ENCODE measurements around the gene DCAF8L2. TPM values are rescaled to one million over a fixed set of nuclear protein-coding genes. Genes with fewer than 3 reads are reported as not detected.
A peak's percentile ranks its signal among the peaks of the same experiment; 100 is the strongest.
"Not testable (repeated sequence)": the region's sequence is repeated elsewhere in the genome, so short reads cannot be mapped to it uniquely, and the experiment has no call there.

DCAF8L2 gene
- polyA plus RNA-seq (2013, experiment 1 of 2) = not detected
- 0.03 TPM for polyA plus RNA-seq (2013, experiment 2 of 2)

GRCh38 chrX:27590044-27590443, at the start of gene DCAF8L2:
TSS of gene DCAF8L2 (plus strand) at chrX:27590344. CDS start at chrX:27746896, 156,552 bp downstream.
- Histone ChIP-seq H3K9ac (ENCODE audit: low read length) (no peak within 1 kb of the TSS), H3K27ac (ENCODE audit: low read depth, low read length) (no peak within 1 kb of the TSS), H2BK15ac (replicated peaks; ENCODE audit: low read depth) (no peak within 1 kb of the TSS), H3K4me1 (ENCODE audit: control insufficient read depth, low read depth, low read length) (no peaks in the 10 kb centered on the region), H3K79me2 (ENCODE audit: control insufficient read depth, insufficient read depth, low read length) (no peaks in the 10 kb centered on the region), H3K23ac (ENCODE audit: low read length) (no peak within 1 kb of the TSS), H4K5ac (ENCODE audit: low read length) (no peak within 1 kb of the TSS), H3K4me2 (ENCODE audit: low read length) (no peak within 1 kb of the TSS), H2BK120ac (ENCODE audit: low read depth, low read length) (no peak within 1 kb of the TSS), H3K79me1 (ENCODE audit: low read length) (no peaks in the 10 kb centered on the region), H3K18ac (ENCODE audit: low read length) (no peak within 1 kb of the TSS), H3K4me3 (ENCODE audit: low read length) (no peak within 1 kb of the TSS), H3K36me3 (ENCODE audit: control insufficient read depth, insufficient read depth, low read length) (no peaks in the 10 kb centered on the region), H3K27me3 (ENCODE audit: insufficient read depth, low read length, poor library complexity) (no peaks in the 10 kb centered on the region), H3K56ac (ENCODE audit: low read length) (no peak within 1 kb of the TSS), H2AK5ac (ENCODE audit: low read length) (no peak within 1 kb of the TSS), H3K4ac (ENCODE audit: low read depth, low read length) (no peak within 1 kb of the TSS), H2BK5ac (ENCODE audit: low read length) (no peak within 1 kb of the TSS), H4K8ac (ENCODE audit: low read depth, low read length) (no peak within 1 kb of the TSS)
- no peak for DNase-seq
- no CpG with 5 or more reads among the region's 7 CpGs for WGBS (ENCODE audit: extremely low coverage, insufficient coverage, low lambda C conversion rate)

GRCh38 chrX:27541161-27541560, 49.0 kb upstream of the DCAF8L2 start:
- not testable (repeated sequence) for H3K27me3 ChIP-seq (ENCODE audit: insufficient read depth, low read length, poor library complexity); H2AK5ac ChIP-seq (ENCODE audit: low read length); H3K18ac ChIP-seq (ENCODE audit: low read length); DNase-seq; H3K79me1 ChIP-seq (ENCODE audit: low read length); H4K8ac ChIP-seq (ENCODE audit: low read depth, low read length); H2BK15ac ChIP-seq (replicated peaks; ENCODE audit: low read depth); H3K4me1 ChIP-seq (ENCODE audit: control insufficient read depth, low read depth, low read length); H4K5ac ChIP-seq (ENCODE audit: low read length); H3K9ac ChIP-seq (ENCODE audit: low read length); H3K56ac ChIP-seq (ENCODE audit: low read length); H3K36me3 ChIP-seq (ENCODE audit: control insufficient read depth, insufficient read depth, low read length); H3K4me3 ChIP-seq (ENCODE audit: low read length); H3K27ac ChIP-seq (ENCODE audit: low read depth, low read length); H3K4ac ChIP-seq (ENCODE audit: low read depth, low read length); H3K4me2 ChIP-seq (ENCODE audit: low read length); H2BK120ac ChIP-seq (ENCODE audit: low read depth, low read length); H2BK5ac ChIP-seq (ENCODE audit: low read length); H3K79me2 ChIP-seq (ENCODE audit: control insufficient read depth, insufficient read depth, low read length); H3K23ac ChIP-seq (ENCODE audit: low read length)
- WGBS (ENCODE audit: extremely low coverage, insufficient coverage, low lambda C conversion rate) = no CpG with 5 or more reads among the region's 6 CpGs

GRCh38 chrX:27548624-27549023, 41.5 kb upstream of the DCAF8L2 start:
- H3K4ac ChIP-seq (ENCODE audit: low read depth, low read length) = no peak overlapping the region
- DNase-seq = no peak
- H3K9ac ChIP-seq (ENCODE audit: low read length) = no peak overlapping the region
- no peaks in the 10 kb centered on the region for H3K4me1 ChIP-seq (ENCODE audit: control insufficient read depth, low read depth, low read length)
- H3K4me2 ChIP-seq (ENCODE audit: low read length) = no peak overlapping the region
- H3K4me3 ChIP-seq (ENCODE audit: low read length) = no peak overlapping the region
- H3K18ac ChIP-seq (ENCODE audit: low read length) = no peak overlapping the region
- H4K8ac ChIP-seq (ENCODE audit: low read depth, low read length) = no peak overlapping the region
- no peak overlapping the region for H2BK120ac ChIP-seq (ENCODE audit: low read depth, low read length)
- no peaks in the 10 kb centered on the region for H3K36me3 ChIP-seq (ENCODE audit: control insufficient read depth, insufficient read depth, low read length)
- no peak overlapping the region for H2BK5ac ChIP-seq (ENCODE audit: low read length)
- H3K56ac ChIP-seq (ENCODE audit: low read length) = no peak overlapping the region
- H4K5ac ChIP-seq (ENCODE audit: low read length) = no peak overlapping the region
- H3K27me3 ChIP-seq (ENCODE audit: insufficient read depth, low read length, poor library complexity) = no peaks in the 10 kb centered on the region
- no peak overlapping the region for H2AK5ac ChIP-seq (ENCODE audit: low read length)
- no peak overlapping the region for H3K23ac ChIP-seq (ENCODE audit: low read length)
- no peak overlapping the region for H3K27ac ChIP-seq (ENCODE audit: low read depth, low read length)
- H2BK15ac ChIP-seq (replicated peaks; ENCODE audit: low read depth) = no peak overlapping the region
- no CpG with 5 or more reads among the region's 4 CpGs for WGBS (ENCODE audit: extremely low coverage, insufficient coverage, low lambda C conversion rate)
- H3K79me1 ChIP-seq (ENCODE audit: low read length) = no peaks in the 10 kb centered on the region
- H3K79me2 ChIP-seq (ENCODE audit: control insufficient read depth, insufficient read depth, low read length) = no peaks in the 10 kb centered on the region

GRCh38 chrX:27549688-27550087, 40.5 kb upstream of the DCAF8L2 start:
- Histone ChIP-seq H3K36me3 (ENCODE audit: control insufficient read depth, insufficient read depth, low read length) (no peaks in the 10 kb centered on the region), H3K23ac (ENCODE audit: low read length) (no peak overlapping the region), H3K56ac (ENCODE audit: low read length) (no peak overlapping the region)

GRCh38 chrX:27555514-27555913, 34.6 kb upstream of the DCAF8L2 start:
- no CpG with 5 or more reads among the region's 3 CpGs for WGBS (ENCODE audit: extremely low coverage, insufficient coverage, low lambda C conversion rate)
- peak; percentile 50 for DNase-seq

More at GRCh38 chrX:27549688-27550087, 40.5 kb upstream of the DCAF8L2 start:
- DNase-seq = no peak
- Histone ChIP-seq H3K18ac (ENCODE audit: low read length) (no peak overlapping the region), H3K27me3 (ENCODE audit: insufficient read depth, low read length, poor library complexity) (no peaks in the 10 kb centered on the region), H3K4ac (ENCODE audit: low read depth, low read length) (no peak overlapping the region), H2BK5ac (ENCODE audit: low read length) (no peak overlapping the region), H3K79me2 (ENCODE audit: control insufficient read depth, insufficient read depth, low read length) (no peaks in the 10 kb centered on the region), H3K9ac (ENCODE audit: low read length) (no peak overlapping the region), H3K79me1 (ENCODE audit: low read length) (no peaks in the 10 kb centered on the region), H2BK120ac (ENCODE audit: low read depth, low read length) (no peak overlapping the region), H4K5ac (ENCODE audit: low read length) (no peak overlapping the region), H3K4me3 (ENCODE audit: low read length) (no peak overlapping the region), H2BK15ac (replicated peaks; ENCODE audit: low read depth) (no peak overlapping the region), H2AK5ac (ENCODE audit: low read length) (no peak overlapping the region), H3K27ac (ENCODE audit: low read depth, low read length) (no peak overlapping the region), H4K8ac (ENCODE audit: low read depth, low read length) (no peak overlapping the region), H3K4me2 (ENCODE audit: low read length) (no peak overlapping the region), H3K4me1 (ENCODE audit: control insufficient read depth, low read depth, low read length) (no peaks in the 10 kb centered on the region)
- WGBS (ENCODE audit: extremely low coverage, insufficient coverage, low lambda C conversion rate) = no CpG with 5 or more reads among the region's 1 CpG

GRCh38 chrX:27565992-27566391, 24.2 kb upstream of the DCAF8L2 start:
- Histone ChIP-seq H4K5ac (ENCODE audit: low read length) (no peak overlapping the region), H3K36me3 (ENCODE audit: control insufficient read depth, insufficient read depth, low read length) (no peaks in the 10 kb centered on the region), H3K27ac (ENCODE audit: low read depth, low read length) (no peak overlapping the region), H3K18ac (ENCODE audit: low read length) (no peak overlapping the region), H3K79me1 (ENCODE audit: low read length) (no peaks in the 10 kb centered on the region), H2AK5ac (ENCODE audit: low read length) (no peak overlapping the region), H3K4me2 (ENCODE audit: low read length) (no peak overlapping the region), H3K9ac (ENCODE audit: low read length) (no peak overlapping the region), H3K27me3 (ENCODE audit: insufficient read depth, low read length, poor library complexity) (no peaks in the 10 kb centered on the region), H2BK120ac (ENCODE audit: low read depth, low read length) (no peak overlapping the region), H2BK15ac (replicated peaks; ENCODE audit: low read depth) (no peak overlapping the region), H3K23ac (ENCODE audit: low read length) (no peak overlapping the region), H3K4me1 (ENCODE audit: control insufficient read depth, low read depth, low read length) (no peaks in the 10 kb centered on the region), H3K4me3 (ENCODE audit: low read length) (no peak overlapping the region), H3K79me2 (ENCODE audit: control insufficient read depth, insufficient read depth, low read length) (no peaks in the 10 kb centered on the region), H3K56ac (ENCODE audit: low read length) (no peak overlapping the region), H3K4ac (ENCODE audit: low read depth, low read length) (no peak overlapping the region), H4K8ac (ENCODE audit: low read depth, low read length) (no peak overlapping the region), H2BK5ac (ENCODE audit: low read length) (no peak overlapping the region)
- DNase-seq = peak; percentile 37
- no CpG with 5 or more reads among the region's 5 CpGs for WGBS (ENCODE audit: extremely low coverage, insufficient coverage, low lambda C conversion rate)

More at GRCh38 chrX:27555514-27555913, 34.6 kb upstream of the DCAF8L2 start:
- Histone ChIP-seq H3K56ac (ENCODE audit: low read length) (no peak overlapping the region), H3K23ac (ENCODE audit: low read length) (no peak overlapping the region), H3K79me1 (ENCODE audit: low read length) (no peaks in the 10 kb centered on the region), H2BK15ac (replicated peaks; ENCODE audit: low read depth) (no peak overlapping the region), H3K4me3 (ENCODE audit: low read length) (no peak overlapping the region), H2AK5ac (ENCODE audit: low read length) (no peak overlapping the region), H4K8ac (ENCODE audit: low read depth, low read length) (no peak overlapping the region), H3K27ac (ENCODE audit: low read depth, low read length) (no peak overlapping the region), H2BK5ac (ENCODE audit: low read length) (no peak overlapping the region), H3K4ac (ENCODE audit: low read depth, low read length) (no peak overlapping the region), H2BK120ac (ENCODE audit: low read depth, low read length) (no peak overlapping the region), H3K9ac (ENCODE audit: low read length) (no peak overlapping the region), H3K4me2 (ENCODE audit: low read length) (no peak overlapping the region), H3K36me3 (ENCODE audit: control insufficient read depth, insufficient read depth, low read length) (no peaks in the 10 kb centered on the region), H3K79me2 (ENCODE audit: control insufficient read depth, insufficient read depth, low read length) (no peaks in the 10 kb centered on the region), H3K18ac (ENCODE audit: low read length) (no peak overlapping the region), H4K5ac (ENCODE audit: low read length) (no peak overlapping the region), H3K27me3 (ENCODE audit: insufficient read depth, low read length, poor library complexity) (no peaks in the 10 kb centered on the region), H3K4me1 (ENCODE audit: control insufficient read depth, low read depth, low read length) (no peaks in the 10 kb centered on the region)

All from mesendoderm (in vitro differentiated cells).